NCI-H146 treated with DMSO at 0.1 percent for 48 hours (cell line): ENCODE data around the gene DEFB131A.
"Not testable (repeated sequence)": the region's sequence is repeated elsewhere in the genome, so short reads cannot be mapped to it uniquely, and the experiment has no call there.

Experiments used
- DNase-seq: peaks from one replicate; lab custom pipeline; 2025; ENCODE audit not compliant: unreplicated experiment; lab: John Stamatoyannopoulos, UW

Gene DEFB131A

GRCh38 chr4:9494256-9495035 lies 50.2 kb downstream of the DEFB131A start:
- not testable (repeated sequence) for DNase-seq

DNA sequence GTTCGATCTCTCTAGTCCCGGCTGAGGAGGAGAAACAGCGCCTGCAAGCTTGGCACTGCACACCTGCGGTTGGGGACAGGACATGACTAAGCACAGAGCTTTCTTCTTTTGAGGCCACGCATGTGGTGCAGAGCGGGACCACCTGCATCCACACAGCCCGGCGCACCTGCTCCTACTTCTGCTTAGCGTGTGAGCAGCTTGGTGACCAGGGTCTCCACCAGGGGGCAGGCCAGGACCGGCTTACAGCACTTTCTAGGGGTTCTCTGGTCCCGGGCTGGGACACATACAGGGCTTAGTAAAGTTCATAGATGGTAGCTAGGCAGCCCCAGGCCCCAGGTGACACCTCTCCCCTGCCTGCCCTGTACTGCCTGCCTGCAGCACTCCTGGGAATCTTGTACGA lies 51.2 kb downstream of the DEFB131A start:
- DNase-seq, result not testable (repeated sequence)

DNA sequence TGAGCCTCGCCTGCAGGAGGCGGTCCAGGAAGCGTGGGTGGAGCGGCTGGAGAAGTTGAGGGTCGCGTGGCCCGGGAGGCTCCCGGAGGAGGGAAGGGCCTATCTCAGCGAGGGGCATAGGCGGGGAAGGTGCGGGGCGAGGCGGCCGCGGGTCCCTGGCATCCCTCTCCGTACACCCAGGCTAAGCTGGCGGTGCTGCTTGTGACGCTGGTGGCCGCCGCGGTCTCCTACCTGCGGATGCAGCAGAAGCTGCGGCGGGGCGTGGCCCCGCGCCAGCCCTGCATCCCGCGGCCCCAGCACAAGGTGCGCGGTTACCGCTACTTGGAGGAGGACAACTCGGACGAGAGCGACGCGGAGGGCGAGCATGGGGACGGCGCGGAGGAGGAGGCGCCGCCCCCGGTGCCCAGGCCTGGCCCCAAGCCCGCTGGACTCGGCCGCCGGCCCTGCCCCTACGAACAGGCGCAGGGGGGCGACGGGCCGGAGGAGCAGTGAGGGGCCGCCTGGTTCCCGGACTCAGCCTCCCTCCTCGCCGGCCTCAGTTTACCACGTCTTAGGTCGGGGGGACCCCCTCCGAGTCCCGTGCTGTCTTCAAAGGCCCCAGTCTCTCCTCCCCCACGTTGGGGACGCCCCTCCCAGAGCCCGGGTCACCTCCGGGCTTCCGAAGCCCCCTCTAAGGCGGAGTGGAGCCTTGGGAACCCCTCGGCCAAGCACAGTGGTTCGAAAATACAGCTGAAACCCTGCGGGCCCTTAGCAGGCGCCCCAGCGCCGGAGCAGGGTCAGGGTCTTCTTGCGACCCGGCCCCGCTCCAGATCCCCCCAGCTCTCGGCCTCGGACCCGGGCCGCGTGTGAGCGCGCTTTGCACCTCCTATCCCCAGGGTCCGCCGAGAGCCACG lies 53.6 kb downstream of the DEFB131A start:
- DNase-seq, result not testable (repeated sequence)

DNA sequence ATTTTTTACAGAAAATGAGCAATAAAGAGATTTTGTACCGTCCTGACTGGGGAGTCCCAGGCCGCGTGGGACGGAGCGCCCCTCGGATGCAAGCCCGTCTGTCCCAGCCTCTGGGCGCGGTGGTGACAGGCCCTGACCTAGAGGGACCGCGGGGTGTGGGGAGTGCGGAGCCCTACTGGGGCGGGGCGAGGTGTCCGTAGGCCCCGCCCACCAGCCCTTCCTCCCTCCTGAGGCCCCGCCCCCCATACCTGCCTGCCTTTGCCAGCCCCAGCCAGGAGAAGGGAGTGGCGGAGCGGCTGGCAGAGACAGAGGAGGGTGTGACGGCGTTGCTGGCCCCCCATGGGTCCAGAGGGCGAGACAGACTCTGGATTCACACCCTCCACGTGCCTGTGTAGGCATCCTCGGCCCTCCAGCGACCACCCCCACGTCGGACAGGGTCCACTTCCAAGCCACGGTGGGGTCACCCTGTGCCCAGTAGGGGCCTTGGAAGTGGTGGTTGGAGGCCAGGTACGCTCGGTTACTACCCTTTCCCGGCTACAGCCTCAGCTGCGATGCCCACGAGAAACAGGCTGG lies 54.3 kb downstream of the DEFB131A start:
- DNase-seq, result not testable (repeated sequence)

GRCh38 chr4:9499974-9500487 lies 55.8 kb downstream of the DEFB131A start:
- DNase-seq, result not testable (repeated sequence)
